SKM-1 treated with dmso at 0.1 percent for 144 hours (cell line): ENCODE data around the gene WDR35.

Experiments
- DNase-seq: peaks from one replicate; lab custom pipeline; 2025; ENCODE audit not compliant: unreplicated experiment; lab: John Stamatoyannopoulos, UW

The WDR35 gene

DNA sequence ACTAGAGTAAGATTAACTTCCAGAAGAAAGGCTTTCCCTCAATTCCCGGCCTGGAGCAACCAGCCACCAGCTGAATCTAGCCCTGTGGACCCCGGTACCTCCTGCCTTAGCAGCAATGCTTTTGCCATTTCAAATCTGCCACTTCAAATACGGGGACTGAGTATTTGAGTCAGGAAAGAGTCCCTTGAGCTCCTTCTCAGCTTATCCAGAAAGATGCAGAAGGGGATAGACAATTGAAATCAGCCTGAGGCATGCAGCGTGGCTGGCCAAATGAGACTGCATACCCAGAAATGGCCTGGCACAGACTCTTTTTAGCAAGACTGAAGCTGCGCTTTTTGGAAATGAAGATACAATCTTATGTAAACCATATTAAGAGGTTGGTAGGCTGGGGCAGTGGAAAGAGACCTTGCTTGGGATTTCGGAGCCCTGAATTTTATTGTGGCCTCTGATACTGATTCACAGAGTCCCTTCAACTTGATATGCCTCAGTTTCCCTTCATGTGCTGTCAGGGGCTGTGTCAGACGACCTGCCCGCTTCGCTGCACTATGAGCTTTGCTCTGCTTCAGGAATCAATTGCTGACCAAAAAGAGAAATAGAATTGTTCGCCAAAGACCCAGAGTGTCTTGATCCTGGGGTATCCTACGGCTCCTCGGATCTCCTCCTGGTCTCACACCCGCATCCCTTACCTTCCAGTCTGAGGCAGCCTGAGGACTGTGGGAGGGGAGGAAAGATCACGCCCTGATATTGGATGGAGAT, 21.5 kb upstream of the WDR35 start:
- DNase-seq = no peak

- DNase-seq = no peak
Observed at GRCh38 chr2:20008703-20009102, 18.8 kb upstream of the WDR35 start.

GRCh38 chr2:20005891-20006470, 16.1 kb upstream of the WDR35 start:
- no peak for DNase-seq

GRCh38 chr2:20005067-20005627, 15.2 kb upstream of the WDR35 start:
- no peak for DNase-seq

DNA sequence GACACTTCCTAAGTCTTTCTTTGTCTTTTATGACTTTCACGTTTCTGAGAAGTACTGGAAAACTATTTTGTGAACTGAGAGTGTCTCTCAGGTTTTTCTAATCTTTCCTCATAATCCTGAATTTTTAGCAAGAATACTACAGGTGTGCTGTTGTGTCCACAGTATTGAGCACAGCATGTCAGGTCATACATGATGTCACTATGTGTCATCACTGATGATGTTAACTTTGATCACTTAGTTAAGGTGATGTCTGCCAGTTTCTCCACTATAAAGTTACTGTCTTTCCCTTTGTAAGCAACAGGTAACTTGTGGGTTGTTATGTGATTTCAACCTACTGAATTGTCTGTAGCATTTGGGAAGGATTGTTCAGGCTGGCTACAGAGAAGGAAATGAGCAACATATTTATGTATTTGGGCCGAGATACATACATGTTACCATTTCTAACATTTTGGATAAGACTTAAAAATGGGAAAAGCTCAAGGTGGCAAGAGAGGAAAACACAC, 11.5 kb upstream of the WDR35 start:
- DNase-seq = no peak

DNA sequence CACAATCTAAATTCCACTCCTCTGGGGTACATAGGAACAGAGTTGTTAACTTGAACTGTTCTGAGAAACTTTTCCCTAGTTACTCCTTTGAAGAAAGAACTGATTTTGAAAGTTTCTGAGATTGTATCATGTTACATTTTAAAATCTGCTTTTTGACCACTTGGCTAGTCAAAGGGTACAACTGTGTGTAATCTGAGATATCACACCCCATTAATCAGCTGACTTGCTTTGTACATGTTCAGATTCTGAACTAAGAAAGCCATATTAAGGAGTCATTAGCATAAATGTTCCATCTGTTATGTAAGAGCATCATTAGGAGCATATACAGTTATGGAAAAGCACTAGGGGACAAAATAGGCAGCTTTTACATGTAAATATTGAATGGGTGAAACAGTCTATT, 3.8 kb upstream of the WDR35 start:
- DNase-seq = no peak

GRCh38 chr2:19991895-19992294, 2.0 kb upstream of the WDR35 start:
- DNase-seq = no peak

- DNase-seq = no peak
Observed at GRCh38 chr2:19990416-19990728, 467 bp upstream of the WDR35 start.

DNA sequence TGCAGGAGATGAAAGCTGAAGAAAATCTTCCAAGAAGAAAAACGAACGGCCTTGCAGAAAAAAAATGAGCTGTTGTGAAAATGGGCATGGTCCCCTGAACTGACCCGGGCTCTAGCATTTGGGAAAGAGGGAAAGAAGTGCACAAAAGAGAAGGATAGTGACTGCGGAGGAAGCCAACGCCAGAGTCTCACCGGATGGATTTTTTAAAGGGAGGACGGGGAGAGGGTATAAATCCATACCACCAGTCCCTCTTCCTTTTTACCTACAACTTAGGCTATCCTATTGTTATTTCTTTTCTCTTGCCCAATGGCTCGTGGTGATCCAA, 601 bp downstream of the WDR35 start:
- DNase-seq = no peak

DNA sequence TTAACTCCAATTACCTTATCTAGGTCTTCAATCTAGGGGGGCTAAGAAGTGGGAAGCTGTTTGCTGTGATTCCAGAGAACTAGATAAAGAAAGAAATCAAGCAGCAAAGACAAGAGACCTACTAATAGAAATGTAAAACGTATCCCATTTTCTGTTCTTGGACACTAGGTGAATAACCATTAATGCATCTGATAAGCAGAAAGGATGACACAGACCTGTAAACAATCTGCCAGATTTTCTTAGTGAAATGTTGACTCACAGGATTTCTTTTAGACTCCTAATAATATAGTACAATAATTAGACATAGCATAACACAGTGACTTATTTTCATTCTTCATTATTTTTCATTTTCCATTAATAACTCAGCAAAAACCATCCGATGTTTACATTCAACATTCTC, 1.3 kb downstream of the WDR35 start:
- no peak for DNase-seq

- DNase-seq = no peak
Observed at GRCh38 chr2:19987936-19988335, 2.0 kb downstream of the WDR35 start.

GRCh38 chr2:19982268-19982667, 7.6 kb downstream of the WDR35 start:
- no peak for DNase-seq

DNA sequence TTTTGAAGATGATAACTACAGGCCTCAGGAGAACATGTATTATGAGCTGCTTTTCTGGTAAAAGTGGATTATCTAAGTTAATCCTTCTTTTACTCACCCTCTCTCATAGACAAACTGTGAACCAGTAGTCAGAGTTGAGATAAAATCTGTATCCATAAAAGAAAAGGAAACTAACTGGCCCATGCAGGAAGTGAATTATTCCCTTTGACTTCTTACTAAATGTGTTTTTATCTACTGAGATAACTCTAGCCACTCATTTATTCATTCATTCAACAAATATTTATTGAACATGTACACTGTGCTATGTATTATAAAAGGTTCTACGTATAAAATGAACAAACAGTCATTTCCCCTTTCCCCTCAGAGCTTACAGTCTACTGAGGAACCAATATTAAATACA, 10.0 kb downstream of the WDR35 start:
- no peak for DNase-seq

GRCh38 chr2:19973466-19973865, 16.4 kb downstream of the WDR35 start:
- DNase-seq = no peak

GRCh38 chr2:19971691-19972090, 18.2 kb downstream of the WDR35 start:
- DNase-seq = no peak

DNA sequence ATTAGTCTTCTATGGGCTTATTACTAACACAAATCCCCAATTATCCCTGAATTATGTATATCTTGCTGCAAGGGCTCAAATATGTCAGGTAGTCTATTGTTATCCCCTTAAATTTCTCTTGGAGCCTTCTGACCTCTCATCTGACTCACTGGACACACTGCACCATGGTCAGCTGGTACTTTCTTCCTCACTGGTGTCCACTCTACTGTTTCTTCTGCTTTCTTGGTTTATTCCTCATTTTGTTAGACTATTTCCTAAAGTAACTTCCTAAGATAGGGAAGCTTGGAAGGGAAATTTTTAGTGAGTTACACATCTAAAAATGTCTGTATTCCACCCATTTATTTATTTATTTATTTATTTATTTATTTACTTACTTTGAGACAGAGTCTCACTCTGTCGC, 26.5 kb downstream of the WDR35 start:
- DNase-seq = no peak

- peak; percentile 52 for DNase-seq
Observed at GRCh38 chr2:19955544-19956422, 34.1 kb downstream of the WDR35 start.

GRCh38 chr2:19949071-19949470, 40.8 kb downstream of the WDR35 start:
- DNase-seq = no peak

DNA sequence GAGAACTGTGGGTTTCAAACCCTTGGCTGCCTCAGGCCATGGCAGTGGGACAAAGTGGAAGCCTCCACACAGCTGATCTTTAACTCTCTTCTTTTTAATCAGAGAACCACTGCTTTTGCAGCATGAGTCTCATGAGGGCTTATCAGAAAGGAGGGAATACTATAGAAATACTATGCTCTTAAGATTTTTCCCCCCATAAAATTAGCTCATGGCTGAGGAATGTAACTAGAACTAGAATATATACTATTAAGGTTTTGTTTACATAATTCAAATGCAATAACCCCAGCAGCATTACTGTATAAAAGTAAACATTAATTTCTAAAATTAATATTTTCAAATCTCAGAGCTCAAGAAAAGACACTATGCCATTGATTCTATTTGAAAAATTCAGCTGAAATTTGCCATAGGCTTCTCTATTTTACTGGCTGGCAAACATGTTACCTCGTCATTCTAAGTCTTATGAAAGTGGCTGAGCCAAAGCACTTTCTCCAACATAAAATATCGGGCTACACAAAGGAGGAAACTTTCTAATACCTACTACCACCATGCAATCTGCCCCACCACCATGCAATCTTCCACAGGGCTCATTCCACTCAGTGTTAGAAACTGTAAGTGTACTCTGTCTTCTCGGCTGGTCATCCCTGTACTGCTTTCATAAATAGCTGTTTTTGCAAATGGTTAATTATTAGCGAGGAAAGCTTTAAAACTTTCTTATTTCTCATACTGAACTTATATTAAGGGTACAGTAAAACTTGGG, 42.5 kb downstream of the WDR35 start:
- DNase-seq = no peak

- no peak for DNase-seq
Observed at GRCh38 chr2:19944205-19944845, 45.6 kb downstream of the WDR35 start.

GRCh38 chr2:19943189-19943588, 46.7 kb downstream of the WDR35 start:
- no peak for DNase-seq
